ENCODE measurements around the gene DBR1.

GRCh38 chr3:138220788-138221187, 46.1 kb upstream of the DBR1 start:
- TF ChIP-seq POLR2A (IDR thresholded peaks at IDR 0.05; ENCODE audit: low read length) (no peak), GATA1 (IDR thresholded peaks at IDR 0.05; ENCODE audit: low read depth, low read length) (no peak)

Measured in erythroblast (primary cell).